Cardiac fibroblast (primary cell): ENCODE results near the gene NMNAT2.
A peak's percentile ranks its signal among the peaks of the same experiment; 100 is the strongest.

Source experiments
- DNase-seq, 2 donors: peaks; one replicate each; pipeline versions ENCODE4 v3.0.0 to v3.0.0-alpha.2; 2010; ENCODE audit warnings: low read depth in 2 of 2
- H3K4me3 ChIP-seq, 2 donors: replicated peaks in 1 of 2; 1 replicate in 1 of 2; 2 replicates in 1 of 2; pipeline ENCODE4 v1.5.1; 2011; ENCODE audit warnings: low read depth in 2 of 2, low read length in 2 of 2, mild to moderate bottlenecking in 2 of 2, moderate library complexity in 1 of 2
- CTCF ChIP-seq: IDR thresholded peaks from one replicate; pipeline ENCODE4 v1.5.1; 2011; ENCODE audit warnings: low read depth, mild to moderate bottlenecking, low read length, inconsistent platforms

NMNAT2 gene

DNA sequence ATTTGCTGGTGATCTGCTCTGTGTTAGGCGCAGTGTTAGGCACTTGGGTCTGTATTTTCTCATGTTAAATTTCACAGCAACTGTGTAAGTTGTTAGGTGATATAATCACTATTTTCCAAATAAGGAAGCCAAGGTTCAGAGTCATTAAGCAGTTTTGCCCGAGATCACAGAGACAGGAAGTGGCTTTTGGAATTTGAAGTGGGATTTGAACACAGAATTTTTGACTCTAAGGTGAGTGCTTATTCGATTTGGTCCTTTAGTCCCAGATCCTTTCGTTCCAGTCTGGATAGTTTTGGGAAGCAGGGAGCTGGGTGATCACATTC lies 114.9 kb downstream of the NMNAT2 start:
- no peak overlapping the region for H3K4me3 ChIP-seq
- no peak for DNase-seq
- TF ChIP-seq CTCF: no peak

DNA sequence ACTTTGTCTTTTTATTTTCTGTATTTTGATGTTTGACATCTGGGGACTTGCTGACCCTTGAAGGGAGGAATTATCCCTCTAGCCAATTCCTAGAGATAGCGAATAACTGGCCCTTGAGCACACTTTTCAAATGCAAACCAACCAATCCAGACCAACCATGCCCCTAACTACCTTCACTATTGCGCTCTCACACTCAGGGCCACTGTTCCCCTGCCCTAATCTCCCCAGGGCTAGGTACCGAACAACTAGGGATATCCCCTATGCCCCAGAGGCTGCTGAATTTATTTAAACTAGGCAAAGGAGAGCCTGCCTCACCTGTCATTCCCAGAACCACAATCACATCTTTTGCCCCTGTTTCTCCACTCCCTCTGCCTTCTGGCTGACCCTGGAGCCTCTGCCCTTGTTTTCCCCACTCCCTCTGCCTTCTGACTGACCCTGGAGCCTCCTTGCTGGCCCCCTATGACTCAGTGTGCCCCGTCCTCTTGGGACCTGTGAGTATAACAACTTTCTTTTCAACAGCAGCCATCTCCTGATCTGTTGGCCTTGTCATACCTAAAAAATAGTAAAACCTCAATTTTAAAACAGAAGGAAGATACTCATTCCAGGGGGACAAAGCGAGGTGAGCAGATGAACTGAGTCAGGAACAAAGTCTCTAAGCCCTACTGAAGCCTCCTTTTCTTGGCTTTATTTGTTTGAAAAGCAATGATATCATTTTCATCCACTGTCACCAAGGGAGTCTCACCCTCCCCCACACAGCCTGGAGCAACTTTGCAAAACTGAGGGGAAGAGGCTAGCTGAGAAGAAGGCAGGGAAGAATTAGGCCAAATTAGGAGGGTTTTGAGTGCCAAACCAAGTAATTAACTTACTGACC lies 115.5 kb downstream of the NMNAT2 start:
- DNase-seq: peak in 1 of 2 donors; percentile 42
- no peak overlapping the region for H3K4me3 ChIP-seq
- no peak for TF ChIP-seq CTCF

DNA sequence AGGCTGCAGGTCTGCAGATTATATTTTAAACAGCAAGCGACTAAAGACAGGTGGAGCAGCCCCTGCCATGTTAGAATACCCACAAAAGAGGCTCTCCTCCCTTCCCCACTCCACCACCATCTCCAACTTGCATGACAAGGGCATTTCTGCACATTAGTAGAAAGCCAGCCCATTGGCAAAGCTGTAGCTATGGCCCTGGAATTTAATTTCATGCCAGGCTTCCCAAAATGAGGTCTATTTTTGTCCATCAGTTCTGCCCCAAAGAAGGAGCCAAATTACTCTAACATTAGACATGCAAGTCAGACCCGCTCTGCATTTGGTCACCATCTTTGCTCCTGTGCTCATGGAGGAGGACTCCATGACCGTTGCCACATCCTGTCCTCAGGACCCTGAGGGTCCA lies 116.9 kb downstream of the NMNAT2 start:
- DNase-seq: no peak
- no peak overlapping the region for H3K4me3 ChIP-seq
- TF ChIP-seq CTCF: no peak

DNA sequence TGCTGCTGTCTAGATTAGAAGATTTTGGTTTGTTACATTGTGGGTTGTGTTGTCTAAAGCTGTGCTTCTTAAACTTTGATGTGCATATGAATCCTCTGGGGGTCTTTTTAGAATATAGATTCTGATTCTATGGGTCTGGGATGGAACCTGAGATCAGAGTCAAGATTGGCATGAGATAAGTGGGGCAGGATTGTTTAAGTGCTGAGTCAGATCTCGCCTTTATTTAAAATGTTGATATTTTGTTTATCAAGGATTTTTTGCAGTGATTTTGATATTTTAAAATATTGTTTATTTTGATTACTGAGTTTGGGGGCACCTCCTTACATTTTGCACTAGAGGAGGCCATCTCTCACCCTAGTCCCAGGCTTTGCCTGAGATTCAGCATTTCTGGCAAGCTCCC lies 117.4 kb downstream of the NMNAT2 start:
- no peak for DNase-seq
- no peak overlapping the region for H3K4me3 ChIP-seq
- TF ChIP-seq CTCF: no peak

DNA sequence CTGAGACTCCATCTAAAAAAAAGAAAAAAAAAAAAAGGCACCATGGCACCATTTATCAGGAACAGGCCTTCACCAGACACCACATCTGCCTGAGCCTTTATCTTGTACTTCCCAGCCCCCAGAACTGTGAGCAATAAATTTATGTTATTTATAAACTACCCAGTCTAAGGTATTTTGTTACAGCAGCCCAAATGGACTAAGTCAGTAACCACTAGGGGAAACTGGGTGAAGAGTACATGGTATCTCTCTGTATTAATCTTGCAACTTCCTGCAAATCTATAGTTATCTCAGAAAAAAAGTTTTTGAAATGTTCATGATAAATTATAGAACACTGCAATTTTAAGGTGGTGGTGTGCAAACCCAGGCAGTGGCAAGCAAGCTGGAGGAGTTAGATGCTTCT lies 117.8 kb downstream of the NMNAT2 start:
- no peak for TF ChIP-seq CTCF
- H3K4me3 ChIP-seq: no peak overlapping the region
- no peak for DNase-seq

- no peak for DNase-seq
- H3K4me3 ChIP-seq: no peak overlapping the region
- no peak for TF ChIP-seq CTCF
Observed at GRCh38 chr1:183296782-183297181, 121.4 kb downstream of the NMNAT2 start.

DNA sequence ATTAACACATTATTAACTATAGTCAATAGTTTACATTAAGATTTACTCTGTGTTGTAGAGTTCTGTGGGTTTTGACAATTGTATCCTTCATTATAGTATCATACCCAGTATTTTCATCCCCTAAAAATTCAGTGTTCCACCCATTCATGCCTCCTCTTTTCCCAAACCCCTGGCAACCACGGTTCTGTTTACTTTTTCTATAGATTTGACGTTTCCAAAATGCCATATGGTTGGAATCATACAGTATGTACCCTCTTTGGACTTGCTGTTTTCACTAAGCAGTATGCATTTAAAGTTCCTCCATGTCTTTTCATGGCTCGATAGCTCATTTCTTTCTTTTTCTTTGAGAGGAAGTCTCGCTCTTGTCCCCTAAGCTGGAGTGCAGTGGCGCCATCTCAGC lies 122.7 kb downstream of the NMNAT2 start:
- no peak for TF ChIP-seq CTCF
- no peak overlapping the region for H3K4me3 ChIP-seq
- DNase-seq: no peak
